Lower leg skin (tissue), 3 donors: ENCODE results near the gene NOB1.

Source experiments
- POLR2A ChIP-seq, 2 donors: fragments of 450-650 bp; IDR thresholded peaks; one replicate each; pipeline ENCODE4 v1.6.1; 2016 to 2017; ENCODE audit warnings: antibody characterized with exemption in 2 of 2, mild to moderate bottlenecking in 1 of 2, moderate library complexity in 1 of 2
- TF ChIP-seq, protein P1 (sequence below), 3 donors: fragments of 450-650 bp; IDR thresholded peaks; one replicate each; pipeline ENCODE4 v1.5.1; 2016; ENCODE audit warnings: antibody characterized with exemption in 3 of 3, mild to moderate bottlenecking in 3 of 3, moderate library complexity in 2 of 3

DNA sequence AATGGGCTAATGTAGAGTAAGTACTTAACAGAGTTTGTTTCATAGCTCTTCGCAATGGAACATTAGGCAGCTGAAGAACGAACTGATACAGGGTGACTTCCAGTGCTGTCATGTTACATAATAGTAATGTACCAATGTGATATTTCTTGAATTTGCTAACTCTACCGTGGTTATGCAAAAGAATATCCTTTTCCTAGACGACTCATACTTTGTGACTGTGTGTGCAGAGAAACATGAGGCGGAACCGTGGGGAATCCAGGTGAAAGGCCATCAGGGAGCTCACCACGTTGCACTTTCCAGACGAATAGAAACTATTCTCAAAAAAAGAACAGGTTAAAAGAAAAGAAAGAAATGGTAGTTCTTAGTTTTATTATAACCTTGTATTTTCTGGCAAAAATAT lies 13.2 kb downstream of the NOB1 start:
- TF ChIP-seq, protein P1, sequence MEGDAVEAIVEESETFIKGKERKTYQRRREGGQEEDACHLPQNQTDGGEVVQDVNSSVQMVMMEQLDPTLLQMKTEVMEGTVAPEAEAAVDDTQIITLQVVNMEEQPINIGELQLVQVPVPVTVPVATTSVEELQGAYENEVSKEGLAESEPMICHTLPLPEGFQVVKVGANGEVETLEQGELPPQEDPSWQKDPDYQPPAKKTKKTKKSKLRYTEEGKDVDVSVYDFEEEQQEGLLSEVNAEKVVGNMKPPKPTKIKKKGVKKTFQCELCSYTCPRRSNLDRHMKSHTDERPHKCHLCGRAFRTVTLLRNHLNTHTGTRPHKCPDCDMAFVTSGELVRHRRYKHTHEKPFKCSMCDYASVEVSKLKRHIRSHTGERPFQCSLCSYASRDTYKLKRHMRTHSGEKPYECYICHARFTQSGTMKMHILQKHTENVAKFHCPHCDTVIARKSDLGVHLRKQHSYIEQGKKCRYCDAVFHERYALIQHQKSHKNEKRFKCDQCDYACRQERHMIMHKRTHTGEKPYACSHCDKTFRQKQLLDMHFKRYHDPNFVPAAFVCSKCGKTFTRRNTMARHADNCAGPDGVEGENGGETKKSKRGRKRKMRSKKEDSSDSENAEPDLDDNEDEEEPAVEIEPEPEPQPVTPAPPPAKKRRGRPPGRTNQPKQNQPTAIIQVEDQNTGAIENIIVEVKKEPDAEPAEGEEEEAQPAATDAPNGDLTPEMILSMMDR (IDR thresholded peaks at IDR 0.05) = no peak
- TF ChIP-seq POLR2A (IDR thresholded peaks at IDR 0.05) = no peak
